T-helper 2 cell treated with Interferon-gamma antibody and Interleukin-4, amounts not matched to agents 100 ng/mL and 5 ng/mL, for 36 hours (primary cell): Measurements from ENCODE around the gene TACR2. TPM values are rescaled to one million over a fixed set of nuclear protein-coding genes. Genes with fewer than 3 reads are reported as not detected.

Experiments
- intact Hi-C: fragments of 100-400 bp; cut with micrococcal nuclease; formaldehyde crosslinking; loops from one replicate; pipeline ENCODE4 v1.15.1; 2023
- total RNA-seq: library from RNA; stranded (reverse); gene quantifications from 2 replicates; pipeline ENCODE4 v1.2.3, GENCODE V29; 2022

Gene TACR2
- total RNA-seq, result not detected in 2 replicates

DNA sequence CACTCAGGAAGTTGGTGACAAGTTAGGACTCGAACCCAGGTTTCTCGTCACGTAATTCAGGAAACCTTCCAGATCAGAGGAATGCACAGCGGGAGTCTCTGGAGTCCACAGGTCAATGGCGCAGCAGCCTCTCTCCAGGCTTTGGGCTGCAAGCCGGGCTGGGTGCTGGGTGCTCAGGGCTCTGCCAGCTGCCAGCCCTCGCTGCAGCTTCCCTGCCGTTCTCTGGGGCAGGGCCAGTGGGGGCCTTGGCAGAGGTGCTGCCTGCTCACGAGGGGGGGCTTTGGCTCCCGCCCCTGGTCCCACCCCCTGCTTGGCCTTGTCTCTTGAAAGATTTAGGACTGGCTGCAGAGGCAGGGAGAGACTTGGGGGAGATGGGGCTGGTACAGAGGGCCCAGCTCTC lies at the start of gene TACR2:
Gene TACR2 (minus strand): TSS at position 224 of the 400 bp plus-strand sequence. CDS start 595 bp downstream, outside the sequence.
- intact Hi-C loops, result no loop called here

DNA sequence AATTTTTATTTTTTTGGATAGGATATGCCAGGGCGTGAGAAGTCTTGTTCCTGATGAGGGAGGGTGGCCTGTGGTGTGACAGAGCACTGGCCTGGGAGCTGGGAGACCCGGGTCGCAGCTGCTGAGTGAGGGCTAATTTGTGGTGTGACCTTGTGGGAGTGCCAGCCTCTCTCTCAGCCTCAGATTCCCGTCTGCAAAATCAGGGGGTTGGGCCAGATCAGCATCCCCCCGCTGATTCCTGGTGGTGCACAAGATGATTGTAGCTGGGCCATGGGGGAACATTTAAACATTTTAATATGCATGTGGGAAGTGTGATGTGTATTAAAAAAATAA lies 49.4 kb upstream of the TACR2 start:
- intact Hi-C loops, result no loop called here

DNA sequence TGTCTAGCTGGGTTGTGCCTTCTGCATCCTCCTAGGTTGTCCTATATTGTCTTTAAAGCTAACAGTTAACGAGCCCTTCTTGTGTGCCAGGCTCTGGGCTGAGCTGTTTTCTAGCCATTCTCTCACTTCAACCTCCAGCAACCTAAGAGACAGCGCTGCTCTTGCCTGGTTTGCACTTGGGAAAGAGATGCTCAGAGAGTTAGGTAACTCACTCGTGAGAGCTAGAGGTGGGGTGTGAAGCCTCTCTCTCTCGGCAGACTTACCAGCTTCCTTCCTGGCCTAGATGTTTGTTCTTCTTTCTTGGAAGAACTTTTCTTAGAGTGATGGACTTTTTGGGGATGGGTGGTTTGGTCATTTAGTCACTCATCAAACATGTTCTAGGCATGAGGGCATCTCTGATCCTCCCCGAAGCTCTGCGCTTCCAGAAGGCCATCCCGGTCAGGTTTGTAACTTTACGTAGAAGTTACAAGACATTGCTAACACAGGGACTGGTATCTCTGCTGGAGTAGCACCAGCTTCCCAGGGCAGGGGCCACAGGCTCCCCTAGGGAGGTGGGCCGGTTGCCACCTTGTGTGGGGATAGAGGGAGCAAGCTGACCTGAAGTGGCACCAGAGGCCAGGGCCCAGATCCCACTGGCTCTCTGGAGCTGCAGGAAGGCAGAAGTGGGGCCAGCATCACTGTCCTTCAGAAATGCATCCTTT lies 48.9 kb upstream of the TACR2 start:
- intact Hi-C loops, result no loop called here

DNA sequence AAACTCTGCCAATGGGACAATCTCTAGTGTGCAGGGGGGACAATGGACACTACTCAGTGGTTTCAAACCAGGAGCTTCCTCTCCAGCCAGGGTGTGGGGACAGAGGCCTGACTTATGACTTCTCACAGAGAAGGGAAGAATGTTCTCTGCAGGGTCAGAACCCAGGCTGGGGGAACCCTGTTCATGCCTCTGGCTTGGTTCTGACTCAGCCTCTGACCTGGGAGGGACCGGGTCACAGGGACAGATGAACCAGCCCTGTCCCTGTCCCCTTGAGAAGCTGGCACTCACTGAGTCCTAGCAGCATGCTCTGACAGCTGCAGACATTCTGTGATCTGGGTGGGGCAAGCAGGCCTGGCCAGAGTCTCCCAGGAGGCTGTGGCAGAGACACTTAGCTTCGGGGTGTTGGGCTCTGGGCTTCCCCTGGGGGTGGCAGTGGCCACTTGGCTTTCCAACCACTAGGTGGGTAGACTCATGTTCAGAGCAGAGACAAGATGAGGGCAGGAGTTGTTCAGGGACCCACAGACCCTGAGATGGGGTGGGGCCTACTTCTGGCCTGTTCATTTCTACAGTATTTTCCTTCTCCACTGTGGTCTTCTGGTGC lies 48.2 kb upstream of the TACR2 start:
- intact Hi-C loops, result no loop called here

DNA sequence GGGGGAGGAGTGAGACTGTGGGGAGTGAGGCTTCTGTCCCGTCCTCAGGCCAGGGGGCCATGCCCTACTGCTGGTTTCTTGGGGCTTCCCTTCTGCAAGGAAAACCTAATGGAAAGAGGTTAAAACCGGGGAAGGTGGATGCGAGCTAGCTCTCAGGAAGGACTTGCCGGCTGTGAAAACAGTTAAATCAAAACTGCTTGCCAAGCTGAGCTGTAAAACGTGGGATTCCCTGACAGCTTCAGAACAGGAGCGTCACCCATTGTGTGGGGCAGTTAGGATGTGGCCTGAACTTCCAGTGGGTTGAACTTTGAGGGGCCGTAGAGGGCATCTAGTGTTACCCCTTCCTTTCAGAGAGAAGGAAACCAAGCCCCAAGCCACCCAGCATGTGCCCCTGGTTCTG lies 47.7 kb upstream of the TACR2 start:
- intact Hi-C loops, result no loop called here

DNA sequence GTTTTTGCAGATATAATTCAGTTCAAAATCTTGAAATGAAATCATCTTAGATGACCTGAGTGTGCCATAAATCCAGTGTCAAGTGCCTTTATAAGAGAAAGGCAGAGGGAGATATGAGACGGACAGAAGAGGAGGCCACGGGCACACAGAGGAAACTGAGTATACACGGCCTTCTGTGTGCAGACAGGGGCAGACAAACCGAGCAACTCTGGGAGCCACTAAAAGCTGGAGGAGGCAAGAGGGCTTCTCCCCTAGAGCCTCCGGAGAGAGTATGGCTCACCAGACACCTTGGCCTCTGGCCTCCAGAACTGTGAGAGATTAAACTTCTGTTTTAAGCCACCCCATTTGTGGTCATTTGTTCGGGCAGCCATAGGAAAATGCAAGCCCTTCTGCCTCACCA lies 47.2 kb upstream of the TACR2 start:
- intact Hi-C loops, result no loop called here

DNA sequence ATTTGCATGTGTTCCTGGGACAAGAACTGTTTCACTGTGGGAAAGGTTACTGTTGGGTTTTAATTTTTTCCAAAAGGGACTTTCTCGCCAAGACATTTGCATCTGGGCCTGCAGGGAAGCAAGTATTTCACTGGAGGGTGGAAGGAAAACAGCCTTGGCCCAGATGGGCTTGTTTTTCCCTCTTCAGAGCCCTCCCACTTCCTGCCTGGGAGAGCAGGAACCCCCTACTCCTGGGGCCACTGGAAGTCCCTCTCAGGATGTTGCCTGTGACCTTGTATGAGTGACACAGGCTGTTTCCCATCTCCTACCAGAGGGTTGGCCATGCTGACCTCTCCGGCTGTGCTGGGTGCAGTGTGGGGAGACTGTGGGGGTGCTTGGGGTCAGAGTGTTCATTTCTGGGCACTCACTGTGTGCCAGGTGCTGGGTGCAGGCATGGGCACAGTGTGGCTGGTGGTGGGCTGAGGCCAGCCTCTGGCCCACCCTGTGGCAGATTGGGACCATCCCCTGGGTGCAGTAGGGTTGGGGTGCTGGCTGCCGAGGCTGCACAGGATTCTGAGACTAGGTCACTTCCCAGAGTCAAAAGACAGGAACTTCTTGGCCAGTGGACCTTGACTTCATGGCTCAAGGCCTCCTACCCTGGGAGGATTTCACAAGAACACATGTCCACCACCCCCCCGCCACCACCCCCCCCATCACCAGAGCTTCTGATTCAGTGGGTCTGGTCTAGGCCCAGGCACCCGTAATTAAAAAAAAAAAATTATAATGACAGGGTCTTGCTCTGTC lies 44.7 kb upstream of the TACR2 start:
- intact Hi-C loops, result no loop called here

DNA sequence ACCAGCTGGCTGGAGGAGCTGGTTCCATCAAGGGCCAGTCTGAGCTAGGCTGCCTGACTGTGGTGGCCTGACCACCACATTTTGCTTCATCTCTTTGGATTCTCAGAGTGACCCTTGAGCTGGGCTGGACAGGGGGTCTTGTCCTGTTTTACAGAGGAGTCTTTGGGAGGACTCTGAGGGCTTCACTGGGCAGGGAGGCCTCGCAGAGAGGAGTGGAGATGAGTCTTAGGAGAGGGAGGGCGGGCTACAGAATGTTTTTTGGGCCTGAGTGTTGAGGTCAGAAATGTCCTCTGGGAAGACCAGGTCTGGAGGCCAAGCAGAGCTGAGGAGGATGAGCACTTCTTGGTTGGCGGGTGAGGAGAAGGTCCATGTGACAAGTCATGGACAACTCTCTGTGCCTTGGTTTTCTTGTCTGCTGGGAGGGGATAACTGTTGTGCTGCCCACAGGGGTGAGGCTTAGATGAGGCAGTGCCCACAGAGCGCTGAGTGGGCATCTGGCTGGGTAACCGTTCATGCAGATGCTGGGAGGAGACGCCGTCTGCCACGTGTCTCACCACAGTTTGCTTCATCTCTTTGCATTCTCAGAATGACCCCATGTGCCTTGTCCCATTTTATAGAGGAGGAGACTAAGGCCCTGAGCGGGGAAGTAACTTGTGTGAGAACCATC lies 44.0 kb upstream of the TACR2 start:
- intact Hi-C loops, result no loop called here

DNA sequence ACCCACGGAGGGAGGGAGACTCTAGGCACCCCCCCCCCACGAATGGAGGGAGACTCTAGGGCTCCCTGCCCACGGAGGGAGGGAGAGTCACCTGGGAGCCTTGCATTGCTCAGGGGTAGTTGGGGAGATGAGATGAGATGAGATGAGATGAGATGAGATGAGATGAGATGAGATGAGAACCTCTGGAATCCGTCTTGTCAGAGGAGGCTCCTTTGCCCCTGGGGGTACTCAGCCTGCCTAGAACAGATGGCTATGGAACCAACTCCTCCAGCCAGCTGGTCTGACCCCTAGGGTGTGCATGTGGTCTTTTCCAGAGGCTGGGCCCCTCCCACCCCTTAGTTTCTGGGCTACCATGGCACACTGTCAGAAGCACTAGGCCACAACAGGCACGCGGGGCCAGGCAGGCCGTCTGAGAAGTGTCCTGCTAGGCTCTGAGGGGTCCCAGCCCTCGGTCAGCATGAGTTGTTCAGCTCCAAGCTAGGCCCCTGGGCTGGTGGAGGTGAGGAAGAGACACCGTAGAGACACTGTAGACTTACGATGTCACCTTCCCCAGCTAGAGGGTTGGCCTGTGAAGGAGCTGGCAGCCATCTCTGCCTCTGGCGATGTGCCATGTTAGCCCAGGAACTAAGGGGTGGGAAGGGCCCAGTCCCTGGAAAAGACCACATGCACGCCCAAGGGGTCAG lies 43.3 kb upstream of the TACR2 start:
- intact Hi-C loops, result no loop called here

DNA sequence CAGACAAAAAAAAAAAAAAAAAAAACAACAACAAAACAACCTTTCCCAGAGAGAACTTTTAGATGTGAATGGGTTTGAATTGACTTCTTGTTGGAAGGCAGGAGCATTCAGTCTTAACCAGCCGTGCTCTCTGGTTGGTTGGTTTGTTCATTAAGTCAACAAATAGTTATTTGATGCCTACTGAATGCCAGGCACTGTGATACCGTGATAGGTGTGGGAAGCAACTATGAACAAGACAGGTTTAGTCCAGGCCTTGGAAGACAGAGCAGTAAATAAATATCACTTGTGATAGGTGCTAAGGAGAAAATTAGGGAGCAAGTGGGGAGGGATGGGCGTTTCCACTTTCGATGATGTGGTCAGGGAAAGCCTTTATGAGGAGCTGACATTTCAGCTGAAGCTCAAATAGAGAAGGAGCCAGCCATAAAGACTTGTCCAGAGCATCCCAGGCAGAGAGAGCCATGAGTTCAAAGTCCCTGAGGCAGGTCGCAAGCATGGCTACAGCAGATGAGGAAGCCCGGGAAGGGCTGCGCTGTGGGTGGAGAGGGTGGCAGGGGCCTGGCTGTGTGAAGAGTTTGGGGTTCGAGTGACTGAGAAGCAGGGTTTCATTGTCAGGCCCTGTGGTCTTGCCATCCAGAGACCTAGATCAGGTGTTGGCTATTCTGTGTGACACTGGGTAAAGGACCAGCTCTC lies 42.5 kb upstream of the TACR2 start:
- intact Hi-C loops, result no loop called here

DNA sequence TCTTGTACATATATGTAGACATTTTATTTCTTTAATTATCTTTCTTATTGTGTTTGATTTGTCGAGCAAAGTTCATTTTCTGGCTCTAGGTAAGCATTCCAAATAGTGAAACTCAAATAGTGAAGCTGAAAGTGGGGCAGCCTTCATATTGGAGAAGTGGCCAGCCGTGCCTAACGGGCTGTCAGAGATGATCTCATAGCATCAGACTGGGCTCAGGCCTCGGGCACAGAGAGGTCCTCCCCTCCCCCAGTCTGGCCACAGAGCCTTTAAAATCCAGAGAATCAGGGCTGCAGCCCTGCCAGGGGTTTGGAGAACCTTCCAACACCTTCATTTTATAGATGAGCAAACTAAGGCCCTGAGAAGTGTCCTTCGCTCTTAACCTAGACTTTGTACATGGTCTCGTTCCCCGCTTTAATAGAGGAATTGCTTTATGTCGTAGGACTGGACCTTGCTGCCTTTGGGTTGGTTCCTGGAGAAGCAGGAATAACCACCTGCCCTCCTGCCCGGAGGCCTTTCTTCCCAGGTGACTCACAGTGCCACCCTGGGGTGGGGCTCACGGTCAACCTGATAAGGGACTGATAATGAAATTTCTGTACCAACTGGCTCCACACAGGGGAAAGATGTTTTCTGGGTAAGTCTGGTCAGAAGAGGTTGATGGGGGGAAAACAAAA lies 41.8 kb upstream of the TACR2 start:
- intact Hi-C loops, result no loop called here

DNA sequence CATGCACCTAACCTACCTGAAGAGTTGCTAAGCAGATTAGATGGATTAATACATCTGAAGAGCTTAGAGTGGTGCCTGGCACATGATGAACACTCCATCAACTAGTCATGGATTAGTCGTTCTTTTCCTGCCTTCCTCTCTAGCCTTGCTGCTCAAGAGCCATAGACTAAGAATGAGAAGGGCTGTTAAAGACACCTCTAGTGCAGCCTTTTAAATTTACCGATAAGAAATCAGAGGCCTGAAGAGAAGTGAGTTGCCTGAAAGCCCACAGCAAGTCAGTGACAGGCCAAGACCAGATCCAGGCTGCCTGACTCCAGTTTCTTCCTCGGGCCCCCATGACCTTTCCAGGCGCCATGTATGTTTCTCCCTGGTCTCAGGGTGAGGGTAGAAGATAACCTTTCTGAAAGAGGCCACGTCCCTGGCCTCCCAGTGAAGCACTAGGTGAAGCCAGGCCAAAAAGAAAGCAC lies 41.1 kb upstream of the TACR2 start:
- intact Hi-C loops, result no loop called here

DNA sequence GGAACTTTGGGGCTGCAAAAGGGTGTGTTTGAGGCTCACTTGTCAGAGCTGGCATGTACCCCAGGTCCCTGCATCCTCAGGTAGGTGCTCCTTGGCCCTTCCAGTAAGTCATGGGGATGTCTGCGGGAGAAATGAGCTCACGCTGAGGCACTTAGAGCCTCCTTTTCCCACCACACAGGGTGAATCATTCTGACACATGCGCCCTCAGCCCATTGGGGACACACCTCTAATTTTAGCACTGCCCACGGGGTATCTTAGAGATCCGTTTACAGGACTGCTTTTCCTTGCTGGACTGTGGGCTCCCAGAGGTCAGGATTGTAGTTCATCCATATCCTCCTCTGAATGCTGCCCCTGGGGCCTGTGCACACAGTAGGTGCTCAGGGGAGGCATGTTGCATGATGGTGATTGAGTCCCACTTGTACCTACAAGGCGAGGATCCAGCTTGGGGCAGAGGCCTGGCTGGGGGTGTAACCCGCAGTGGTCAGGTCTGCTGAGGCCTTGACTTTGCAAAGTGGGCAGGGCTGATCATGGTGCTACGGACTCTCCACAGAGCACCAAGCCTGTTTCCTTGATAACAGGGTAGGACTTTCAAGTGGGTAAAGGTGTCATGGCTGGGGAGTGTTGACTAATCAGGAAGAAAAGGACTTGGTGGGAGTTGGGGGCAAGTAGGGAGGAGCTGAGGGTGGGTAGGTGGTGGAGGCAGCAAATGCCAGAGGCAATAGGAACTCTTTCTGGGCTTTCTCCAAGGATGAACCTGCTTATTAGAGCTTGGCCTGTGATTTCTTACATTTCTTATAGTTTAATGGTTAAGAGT lies 40.4 kb upstream of the TACR2 start:
- intact Hi-C loops, result no loop called here

DNA sequence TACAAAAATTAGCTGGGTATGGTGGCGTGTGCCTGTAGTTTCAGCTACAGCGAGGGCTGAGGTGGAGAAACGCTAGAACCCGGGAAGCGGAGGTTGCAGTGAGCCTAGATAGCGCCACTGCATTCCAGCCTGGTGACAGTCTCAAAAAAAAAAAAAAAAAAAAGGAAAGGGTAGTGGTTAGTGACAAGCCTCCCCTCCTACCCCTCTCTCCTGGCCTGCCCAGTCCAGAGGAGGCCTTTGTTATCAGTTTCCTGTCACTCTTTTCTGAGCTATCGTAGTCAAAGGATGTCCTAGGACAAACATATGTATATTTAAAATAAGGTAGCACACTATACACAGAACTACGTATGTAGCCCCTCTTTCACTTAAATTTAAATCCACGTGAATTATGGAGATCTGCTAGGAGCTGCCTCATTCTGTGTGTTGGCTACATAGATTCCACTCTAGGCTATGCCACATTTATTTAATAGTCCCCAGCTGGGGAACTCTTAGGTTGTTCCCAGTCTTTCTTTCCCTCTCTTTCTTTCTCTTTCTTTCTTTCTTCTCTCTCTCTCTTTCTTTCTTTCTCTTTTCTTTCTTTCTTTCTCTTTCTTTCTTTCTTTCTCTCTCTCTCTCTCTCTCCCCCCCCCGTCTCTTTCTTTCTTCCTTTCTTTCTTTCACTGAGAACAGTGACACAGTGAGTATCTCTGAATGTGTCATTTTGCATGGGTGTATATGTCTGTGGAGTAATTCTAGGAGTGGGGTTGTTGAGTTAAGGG lies 38.5 kb upstream of the TACR2 start:
- intact Hi-C loops, result no loop called here

DNA sequence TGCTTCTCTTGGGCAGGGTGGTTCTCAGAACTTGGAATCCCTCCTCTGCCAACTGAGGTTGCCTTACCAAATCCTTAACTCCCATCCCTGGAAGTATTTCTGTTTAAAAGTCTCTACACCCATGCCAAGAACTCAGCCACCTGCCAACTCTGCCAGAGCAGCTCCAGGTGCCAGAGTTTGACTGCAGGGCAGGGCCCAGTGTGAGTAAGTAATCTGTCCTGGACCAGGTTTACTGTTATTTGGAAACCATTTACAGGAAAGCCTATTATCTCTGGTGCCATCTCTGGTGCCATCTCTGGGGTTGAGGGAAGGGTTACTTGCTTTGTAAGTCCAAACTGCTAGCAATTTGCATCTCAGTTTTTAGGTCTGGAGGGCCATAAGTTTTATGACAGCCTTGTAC lies 37.1 kb upstream of the TACR2 start:
- intact Hi-C loops, result no loop called here

DNA sequence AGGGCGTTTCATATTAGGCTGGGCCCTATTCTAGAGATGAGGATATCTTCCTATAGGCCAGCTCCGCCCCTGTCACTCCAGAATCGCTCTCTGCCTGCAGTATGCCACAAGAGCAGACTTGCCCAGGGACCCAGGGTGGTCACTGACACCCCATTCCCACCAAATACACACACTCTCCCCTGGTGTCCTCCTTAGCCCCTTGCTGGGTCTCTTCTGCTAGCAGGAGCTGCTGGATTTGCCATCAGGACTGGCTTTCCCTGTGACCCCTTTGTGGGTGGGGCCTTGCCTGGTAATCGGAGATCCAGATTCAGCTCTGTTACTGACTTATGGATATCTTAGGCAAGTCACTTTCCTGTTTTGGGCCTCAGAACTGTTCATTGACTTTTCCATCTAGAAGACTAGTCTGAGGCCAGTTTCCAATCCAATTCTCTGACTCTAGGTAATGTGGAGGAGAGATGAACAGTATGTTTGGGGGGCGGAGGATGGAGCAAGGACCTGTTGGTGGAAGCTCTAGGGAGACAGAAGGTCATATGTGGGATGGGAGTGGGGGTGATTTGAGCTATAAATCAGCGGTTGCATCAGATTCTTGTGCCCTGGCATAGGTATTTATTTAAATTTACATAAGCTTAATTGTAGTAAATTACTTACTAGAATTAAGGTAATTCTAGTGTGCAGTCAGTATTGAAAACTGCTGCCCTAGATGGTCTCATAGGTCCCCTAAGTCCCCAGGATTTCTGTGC lies 36.1 kb upstream of the TACR2 start:
- intact Hi-C loops, result no loop called here

DNA sequence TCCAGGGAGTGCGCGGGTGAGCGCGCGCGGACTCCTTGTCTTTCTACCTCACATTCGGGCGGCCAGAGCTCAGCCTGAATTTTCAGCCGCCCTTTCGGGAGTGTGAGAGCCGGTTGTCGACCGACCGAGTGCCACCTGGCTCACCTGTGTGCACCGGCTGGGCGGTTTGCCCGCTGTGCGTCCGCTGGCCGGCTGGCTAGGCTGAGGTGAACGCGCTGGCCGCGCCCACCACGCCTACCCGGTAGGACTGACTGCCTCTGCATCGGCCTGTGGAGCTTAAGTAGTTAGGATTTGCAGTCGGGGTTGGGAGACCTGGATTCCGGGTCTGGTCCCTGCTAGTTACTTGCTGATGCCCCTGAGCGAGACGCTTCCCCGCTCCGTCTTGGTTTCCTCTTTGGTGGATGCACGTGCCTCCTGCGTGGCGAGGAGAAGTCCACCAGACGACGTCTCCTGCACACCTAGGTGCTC lies 35.1 kb upstream of the TACR2 start:
- intact Hi-C loops, result no loop called here
